Fibroblast of lung (primary cell): ENCODE data around the gene MCF2L2.

Source experiments
- CTCF ChIP-seq, 2 donors: IDR thresholded peaks in 1 of 2; conservative IDR thresholded peaks in 1 of 2; 1 replicate in 1 of 2; 2 replicates in 1 of 2; pipeline ENCODE4 v1.5.1; 2011 to 2012; ENCODE audit warnings: low read length in 2 of 2, control low read depth in 1 of 2, inconsistent platforms in 1 of 2, low read depth in 1 of 2, mild to moderate bottlenecking in 1 of 2
- EZH2 ChIP-seq: IDR thresholded peaks from 2 replicates; pipeline ENCODE4 v1.5.1; 2012; ENCODE audit warnings: low read length, control low read depth, mild to moderate bottlenecking; ENCODE audit errors: missing control alignments

GRCh38 chr3:183477801-183478456 is 49.5 kb upstream of the MCF2L2 start:
- TF ChIP-seq CTCF (conservative IDR thresholded peaks at IDR 0.05 in 1 of 2, IDR thresholded peaks at IDR 0.05 in 1 of 2; ENCODE audit: low read depth in 1 of 2, low read length in 2 of 2), result no peak
- TF ChIP-seq EZH2, result no peak
